Nephron progenitor cell (in vitro differentiated cells): ENCODE data around the gene RNF168.
A peak's percentile ranks its signal among the peaks of the same experiment; 100 is the strongest.

Source experiments
- DNase-seq: peaks from one replicate; pipeline ENCODE4 v3.0.0; 2021
- H3K27ac Mint-ChIP-seq: 2 replicates; pipeline ENCODE4 v1.8.0; 2021; ENCODE audit warnings: mild to moderate bottlenecking, moderate library complexity, mixed read lengths
- H3K27me3 Mint-ChIP-seq: 2 replicates; pipeline ENCODE4 v1.8.0; 2021; ENCODE audit warnings: mild to moderate bottlenecking, low read depth, mixed read lengths; ENCODE audit not compliant: poor library complexity
- H3K36me3 Mint-ChIP-seq: 2 replicates; pipeline ENCODE4 v1.8.0; 2021; ENCODE audit warnings: low read depth, mixed read lengths
- H3K4me1 Mint-ChIP-seq: 2 replicates; pipeline ENCODE4 v1.8.0; 2021; ENCODE audit warnings: mixed read lengths
- H3K4me3 Mint-ChIP-seq: 2 replicates; pipeline ENCODE4 v1.8.0; 2021; ENCODE audit warnings: mild to moderate bottlenecking, moderate library complexity, mixed read lengths
- H3K9me3 Mint-ChIP-seq: 2 replicates; pipeline ENCODE4 v1.8.0; 2021; ENCODE audit warnings: mild to moderate bottlenecking, moderate library complexity, mixed read lengths
- CTCF ChIP-seq: fragments of 200-600 bp; sonication (generic); IDR thresholded peaks from 2 replicates; pipeline ENCODE4 v1.5.0; 2021; ENCODE audit warnings: antibody characterized with exemption

Gene RNF168

GRCh38 chr3:196499061-196499460 is 4.5 kb downstream of the RNF168 start:
- H3K4me3 Mint-ChIP-seq: peak overlapping the region; percentile 100
- peaks cover 61% of the 10 kb centered on the region for H3K36me3 Mint-ChIP-seq
- no peak for TF ChIP-seq CTCF
- no peak for DNase-seq
- H3K9me3 Mint-ChIP-seq: peaks cover 12% of the 10 kb centered on the region
- no peak overlapping the region for H3K27ac Mint-ChIP-seq
- peaks cover 28% of the 10 kb centered on the region for H3K4me1 Mint-ChIP-seq
- H3K27me3 Mint-ChIP-seq: no peaks in the 10 kb centered on the region

GRCh38 chr3:196498297-196498696 is 5.3 kb downstream of the RNF168 start:
- TF ChIP-seq CTCF: no peak
- H3K4me3 Mint-ChIP-seq: no peak overlapping the region
- peaks cover 67% of the 10 kb centered on the region for H3K36me3 Mint-ChIP-seq
- no peak overlapping the region for H3K27ac Mint-ChIP-seq
- peaks cover 13% of the 10 kb centered on the region for H3K9me3 Mint-ChIP-seq
- DNase-seq: no peak
- no peaks in the 10 kb centered on the region for H3K27me3 Mint-ChIP-seq
- peaks cover 28% of the 10 kb centered on the region for H3K4me1 Mint-ChIP-seq

GRCh38 chr3:196496183-196496582 is 7.4 kb downstream of the RNF168 start:
- H3K4me1 Mint-ChIP-seq: peaks cover 23% of the 10 kb centered on the region
- no peak for DNase-seq
- H3K27me3 Mint-ChIP-seq: no peaks in the 10 kb centered on the region
- no peak overlapping the region for H3K4me3 Mint-ChIP-seq
- H3K36me3 Mint-ChIP-seq: peaks cover 85% of the 10 kb centered on the region
- no peak for TF ChIP-seq CTCF
- peak overlapping the region; percentile 9 for H3K27ac Mint-ChIP-seq
- H3K9me3 Mint-ChIP-seq: peaks cover 22% of the 10 kb centered on the region

GRCh38 chr3:196493292-196493691 is 10.3 kb downstream of the RNF168 start:
- TF ChIP-seq CTCF: no peak
- Mint-ChIP-seq H3K4me1 (no peaks in the 10 kb centered on the region), H3K36me3 (peaks cover 63% of the 10 kb centered on the region), H3K27ac (no peak overlapping the region), H3K27me3 (no peaks in the 10 kb centered on the region), H3K4me3 (no peak overlapping the region), H3K9me3 (peaks cover 13% of the 10 kb centered on the region)
- DNase-seq: no peak

GRCh38 chr3:196492080-196492479 is 11.5 kb downstream of the RNF168 start:
- Mint-ChIP-seq H3K27ac (no peak overlapping the region), H3K9me3 (peaks cover 13% of the 10 kb centered on the region)

More at GRCh38 chr3:196492080-196492479, 11.5 kb downstream of the RNF168 start:
- Mint-ChIP-seq H3K4me3 (no peak overlapping the region), H3K4me1 (no peaks in the 10 kb centered on the region), H3K36me3 (peaks cover 57% of the 10 kb centered on the region), H3K27me3 (no peaks in the 10 kb centered on the region)
- TF ChIP-seq CTCF: no peak
- no peak for DNase-seq
